GM12873 (cell line): ENCODE measurements around the gene EDA.

ENCODE experiments used
- CTCF ChIP-seq: IDR thresholded peaks from 2 replicates; pipeline ENCODE4 v1.5.1; 2012; ENCODE audit warnings: low read depth, mild to moderate bottlenecking, moderate library complexity, low read length, control low read depth; ENCODE audit not compliant: insufficient read depth; ENCODE audit errors: missing control alignments

EDA gene

GRCh38 chrX:69630147-69630546 is 14.2 kb downstream of the EDA start:
- no peak for TF ChIP-seq CTCF

- no peak for TF ChIP-seq CTCF
Measured at GRCh38 chrX:69664693-69665092, 48.8 kb downstream of the EDA start.

- no peak for TF ChIP-seq CTCF
Measured at GRCh38 chrX:69670001-69670555, 54.2 kb downstream of the EDA start.

GRCh38 chrX:69674891-69675290 is 59.0 kb downstream of the EDA start:
- TF ChIP-seq CTCF = no peak

GRCh38 chrX:69705818-69706217 is 89.9 kb downstream of the EDA start:
- TF ChIP-seq CTCF = no peak

- TF ChIP-seq CTCF = no peak
Measured at GRCh38 chrX:69718102-69718501, 102.2 kb downstream of the EDA start.

GRCh38 chrX:69724307-69724706 is 108.4 kb downstream of the EDA start:
- TF ChIP-seq CTCF = no peak
